Measurements from ENCODE around the gene ZNF107.
"Not testable (repeated sequence)": the region's sequence is repeated elsewhere in the genome, so short reads cannot be mapped to it uniquely, and the experiment has no call there.

The ZNF107 gene

GRCh38 chr7:64688988-64689387, 23.1 kb downstream of the ZNF107 start:
- H3K36me3 ChIP-seq (ENCODE audit: control insufficient read depth, low read length), result peaks cover 93% of the 10 kb centered on the region
- no peak overlapping the region for H3K4me2 ChIP-seq (ENCODE audit: low read length)
- peaks cover 59% of the 10 kb centered on the region for H3K79me2 ChIP-seq (ENCODE audit: control insufficient read depth, low read length)
- no peak overlapping the region for H3K4me3 ChIP-seq (ENCODE audit: low read length)
- no peaks in the 10 kb centered on the region for H3K9me2 ChIP-seq (replicated peaks; ENCODE audit: control insufficient read depth, low read length)
- TF ChIP-seq CTCF (IDR thresholded peaks at IDR 0.05; ENCODE audit: low read depth, low read length, poor library complexity, severe bottlenecking) (no peak), EZH2phosphoT487 (IDR thresholded peaks at IDR 0.05; ENCODE audit: borderline replicate concordance, low read length) (no peak)
- H3K9me3 ChIP-seq (ENCODE audit: control insufficient read depth, insufficient read depth, low read length), result peaks cover 2% of the 10 kb centered on the region; the same call in 1 of the 2 replicates
- H3K27me3 ChIP-seq (ENCODE audit: control insufficient read depth, low read length), result no peaks in the 10 kb centered on the region
- H4K20me1 ChIP-seq (ENCODE audit: control insufficient read depth, insufficient read depth, low read depth, low read length), result no peaks in the 10 kb centered on the region
- peaks cover 15% of the 10 kb centered on the region for H3K4me1 ChIP-seq (ENCODE audit: control insufficient read depth, low read length)
- H3F3A ChIP-seq (ENCODE audit: control insufficient read depth, insufficient read depth), result peaks cover 6% of the 10 kb centered on the region; the same call in 1 of the 2 replicates
- no peak overlapping the region for H3K27ac ChIP-seq (ENCODE audit: low read depth, low read length)

- Histone ChIP-seq H3K36me3 (ENCODE audit: control insufficient read depth, low read length) (peaks cover 90% of the 10 kb centered on the region), H3K79me2 (ENCODE audit: control insufficient read depth, low read length) (peaks cover 36% of the 10 kb centered on the region), H3K9me2 (replicated peaks; ENCODE audit: control insufficient read depth, low read length) (no peaks in the 10 kb centered on the region), H3K27me3 (ENCODE audit: control insufficient read depth, low read length) (no peaks in the 10 kb centered on the region), H4K20me1 (ENCODE audit: control insufficient read depth, insufficient read depth, low read depth, low read length) (no peaks in the 10 kb centered on the region), H3K4me3 (ENCODE audit: low read length) (no peak overlapping the region), H3K4me1 (ENCODE audit: control insufficient read depth, low read length) (peaks cover 6% of the 10 kb centered on the region), H3K9me3 (ENCODE audit: control insufficient read depth, insufficient read depth, low read length) (peaks cover 8% of the 10 kb centered on the region; the same call in 1 of the 2 replicates), H3K4me2 (ENCODE audit: low read length) (no peak overlapping the region), H3F3A (ENCODE audit: control insufficient read depth, insufficient read depth) (peaks cover 8% of the 10 kb centered on the region; the same call in 1 of the 2 replicates), H3K27ac (ENCODE audit: low read depth, low read length) (no peak overlapping the region)
- TF ChIP-seq CTCF (IDR thresholded peaks at IDR 0.05; ENCODE audit: low read depth, low read length, poor library complexity, severe bottlenecking) (no peak), EZH2phosphoT487 (IDR thresholded peaks at IDR 0.05; ENCODE audit: borderline replicate concordance, low read length) (no peak)
These were observed 25.9 kb downstream of the ZNF107 start for GRCh38 chr7:64691831-64692230.

- not testable (repeated sequence) for H3K4me3 ChIP-seq (ENCODE audit: low read length); H4K20me1 ChIP-seq (ENCODE audit: control insufficient read depth, insufficient read depth, low read depth, low read length); H3F3A ChIP-seq (ENCODE audit: control insufficient read depth, insufficient read depth); H3K4me1 ChIP-seq (ENCODE audit: control insufficient read depth, low read length); H3K27ac ChIP-seq (ENCODE audit: low read depth, low read length); H3K9me2 ChIP-seq (replicated peaks; ENCODE audit: control insufficient read depth, low read length); H3K27me3 ChIP-seq (ENCODE audit: control insufficient read depth, low read length); H3K4me2 ChIP-seq (ENCODE audit: low read length)
- H3K36me3 ChIP-seq (ENCODE audit: control insufficient read depth, low read length), result peaks cover 54% of the 10 kb centered on the region
- H3K79me2 ChIP-seq (ENCODE audit: control insufficient read depth, low read length), result peaks cover 12% of the 10 kb centered on the region
- H3K9me3 ChIP-seq (ENCODE audit: control insufficient read depth, insufficient read depth, low read length), result peaks cover 11% of the 10 kb centered on the region; the same call in 1 of the 2 replicates
These were observed 31.9 kb downstream of the ZNF107 start for GRCh38 chr7:64697863-64698262.

- H3K9me3 ChIP-seq (ENCODE audit: control insufficient read depth, insufficient read depth, low read length), result peaks cover 54% of the 10 kb centered on the region
- no peaks in the 10 kb centered on the region for H3K27me3 ChIP-seq (ENCODE audit: control insufficient read depth, low read length)
- no peak overlapping the region for H3K4me2 ChIP-seq (ENCODE audit: low read length)
- no peak for TF ChIP-seq CTCF (IDR thresholded peaks at IDR 0.05; ENCODE audit: low read depth, low read length, poor library complexity, severe bottlenecking)
- TF ChIP-seq EZH2phosphoT487 (IDR thresholded peaks at IDR 0.05; ENCODE audit: borderline replicate concordance, low read length), result no peak
- H3K4me3 ChIP-seq (ENCODE audit: low read length), result no peak overlapping the region
- H3K36me3 ChIP-seq (ENCODE audit: control insufficient read depth, low read length), result peaks cover 28% of the 10 kb centered on the region
- H3K27ac ChIP-seq (ENCODE audit: low read depth, low read length), result no peak overlapping the region
- no peaks in the 10 kb centered on the region for H3K9me2 ChIP-seq (replicated peaks; ENCODE audit: control insufficient read depth, low read length)
- H3F3A ChIP-seq (ENCODE audit: control insufficient read depth, insufficient read depth), result no peaks in the 10 kb centered on the region
- H3K4me1 ChIP-seq (ENCODE audit: control insufficient read depth, low read length), result no peaks in the 10 kb centered on the region
- no peaks in the 10 kb centered on the region for H3K79me2 ChIP-seq (ENCODE audit: control insufficient read depth, low read length)
- no peaks in the 10 kb centered on the region for H4K20me1 ChIP-seq (ENCODE audit: control insufficient read depth, insufficient read depth, low read depth, low read length)
These were observed 40.8 kb downstream of the ZNF107 start for GRCh38 chr7:64706625-64707292.

- not testable (repeated sequence) for H3K9me3 ChIP-seq (ENCODE audit: control insufficient read depth, insufficient read depth, low read length); H3K4me2 ChIP-seq (ENCODE audit: low read length); H3K9me2 ChIP-seq (replicated peaks; ENCODE audit: control insufficient read depth, low read length); H3K36me3 ChIP-seq (ENCODE audit: control insufficient read depth, low read length); H3K4me1 ChIP-seq (ENCODE audit: control insufficient read depth, low read length); H4K20me1 ChIP-seq (ENCODE audit: control insufficient read depth, insufficient read depth, low read depth, low read length); H3F3A ChIP-seq (ENCODE audit: control insufficient read depth, insufficient read depth); H3K4me3 ChIP-seq (ENCODE audit: low read length); H3K27me3 ChIP-seq (ENCODE audit: control insufficient read depth, low read length); H3K79me2 ChIP-seq (ENCODE audit: control insufficient read depth, low read length); H3K27ac ChIP-seq (ENCODE audit: low read depth, low read length)
These were observed 52.0 kb downstream of the ZNF107 start for GRCh38 chr7:64717896-64718295.

Data from DOHH2 (cell line).